Stimulated activated CD4-positive, alpha-beta T cell treated with anti-CD3 and anti-CD28 coated beads, Interleukin-4, amount 100 ng/mL, for 4 hours (primary cell): ENCODE measurements around the gene ABCC6.
"Not testable (repeated sequence)": the region's sequence is repeated elsewhere in the genome, so short reads cannot be mapped to it uniquely, and the experiment has no call there.

Source experiments
- DNase-seq, 2 experiments: peaks; one replicate each; pipeline ENCODE4 v3.0.0-alpha.2; 2020

ABCC6 gene

DNA sequence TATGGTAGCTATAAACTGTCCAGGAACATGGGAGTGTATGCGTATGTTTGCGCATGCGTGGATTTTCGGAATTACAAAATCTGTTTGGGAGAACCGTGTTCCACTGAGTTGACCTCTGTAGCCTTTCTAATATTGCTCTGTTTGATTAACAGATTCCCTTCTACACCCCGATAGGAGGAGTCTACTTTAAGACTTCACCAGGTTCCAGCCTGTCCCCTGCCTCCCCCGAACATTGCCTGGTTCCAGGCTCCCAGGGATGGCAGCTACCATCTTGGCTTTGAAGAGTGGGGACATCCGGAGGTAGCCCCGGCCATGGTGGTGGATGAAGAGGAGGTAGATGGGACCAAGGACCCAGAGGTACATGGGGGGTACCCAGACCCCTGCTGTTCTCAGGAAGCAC is 1.9 kb downstream of the ABCC6 start:
- DNase-seq = not testable (repeated sequence)

DNA sequence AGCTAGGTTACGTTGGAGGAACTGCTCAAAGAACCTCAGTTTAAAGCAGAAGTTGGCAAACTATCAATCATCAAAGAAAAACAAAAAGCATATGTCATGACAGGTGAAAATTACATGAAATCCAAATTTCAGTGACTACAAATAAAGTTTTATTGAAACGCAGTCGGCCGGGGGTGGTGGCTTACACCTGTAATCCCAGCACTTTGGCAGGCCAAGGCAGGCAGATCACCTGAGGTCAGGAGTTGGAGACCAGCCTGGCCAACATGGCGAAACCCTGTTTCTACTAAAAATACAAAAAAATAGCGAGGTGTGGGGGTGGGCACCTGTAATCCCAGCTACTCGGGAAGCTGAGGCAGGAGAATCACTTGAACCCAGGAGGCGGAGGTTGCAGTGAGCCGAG is 2.8 kb downstream of the ABCC6 start:
- DNase-seq = not testable (repeated sequence)

DNA sequence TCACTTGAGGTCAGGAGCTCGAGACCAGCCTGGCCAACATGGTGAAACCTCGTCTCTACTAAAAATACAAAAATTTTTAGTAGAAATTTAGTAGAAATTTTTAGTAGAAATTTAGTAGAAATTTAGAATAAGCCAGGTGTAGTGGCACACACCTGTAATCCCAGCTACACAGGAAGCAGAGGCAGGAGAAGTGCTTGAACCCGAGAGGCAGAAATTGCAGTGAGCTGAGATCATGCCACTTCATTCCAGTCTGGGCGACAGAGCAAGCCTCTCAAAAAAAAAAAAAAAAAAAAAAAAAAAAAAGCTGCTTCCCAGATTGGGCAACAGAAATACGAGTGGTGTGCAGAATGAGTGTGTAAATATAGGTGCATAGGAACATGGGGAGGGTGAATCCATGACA is 4.5 kb downstream of the ABCC6 start:
- not testable (repeated sequence) for DNase-seq

DNA sequence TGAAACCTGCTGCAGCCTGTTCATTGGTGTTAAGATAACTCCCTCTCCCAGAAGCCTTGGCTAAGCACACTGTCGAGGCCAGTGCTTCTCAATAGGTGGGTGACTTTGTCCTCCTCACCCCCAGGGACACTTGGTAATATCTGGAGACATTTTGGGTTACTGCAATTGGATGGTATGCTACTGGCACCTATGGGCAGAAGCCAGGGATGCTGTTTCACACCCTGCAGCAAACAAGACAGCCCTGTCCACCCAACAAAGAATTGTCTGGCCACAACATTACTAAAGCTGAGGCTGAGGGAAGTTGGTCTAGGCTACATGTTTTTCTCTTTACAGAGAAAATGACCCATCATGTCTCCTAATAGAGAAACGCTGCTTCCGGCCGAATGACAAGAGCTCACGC is 4.9 kb downstream of the ABCC6 start:
- not testable (repeated sequence) for DNase-seq

DNA sequence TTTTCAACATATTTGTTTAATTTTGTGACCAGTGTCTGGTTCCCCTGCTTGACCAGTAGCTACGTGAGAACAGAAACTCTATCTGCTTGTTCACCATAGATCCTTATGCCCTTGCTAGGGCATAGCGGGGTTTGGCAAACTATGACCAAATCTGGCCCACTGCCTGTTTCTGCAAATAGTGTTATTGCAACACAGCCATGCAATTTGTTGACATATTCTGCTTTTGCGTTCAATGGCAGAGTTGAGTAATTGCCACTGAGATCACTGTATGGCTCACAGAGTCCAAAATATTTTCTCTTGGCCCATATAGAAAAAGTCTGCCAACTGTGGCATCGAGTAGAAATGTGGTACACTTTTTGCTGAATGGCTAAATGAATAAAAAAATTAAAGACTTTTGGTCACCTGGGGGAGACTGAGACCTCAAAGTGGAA is 9.4 kb downstream of the ABCC6 start:
- not testable (repeated sequence) for DNase-seq

DNA sequence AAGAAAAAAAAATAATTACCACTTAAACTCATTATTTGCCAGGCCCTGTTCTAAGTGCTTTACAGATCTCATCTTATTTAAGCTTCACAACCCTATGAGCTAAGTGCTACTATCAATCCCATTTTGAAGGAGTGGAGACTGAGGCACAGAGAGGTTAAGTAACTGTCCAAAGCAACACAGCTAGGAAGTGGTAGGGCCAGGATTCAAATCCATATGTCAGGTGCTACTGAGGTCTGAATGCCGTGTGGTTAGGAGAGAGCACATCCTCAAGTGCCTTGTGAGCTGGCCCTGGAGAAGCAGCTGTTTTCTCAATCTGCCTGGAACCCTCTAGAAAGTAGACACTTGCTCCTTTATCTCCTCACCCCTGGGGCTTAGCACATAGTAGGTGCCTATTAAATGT is 11.9 kb downstream of the ABCC6 start:
- not testable (repeated sequence) for DNase-seq

DNA sequence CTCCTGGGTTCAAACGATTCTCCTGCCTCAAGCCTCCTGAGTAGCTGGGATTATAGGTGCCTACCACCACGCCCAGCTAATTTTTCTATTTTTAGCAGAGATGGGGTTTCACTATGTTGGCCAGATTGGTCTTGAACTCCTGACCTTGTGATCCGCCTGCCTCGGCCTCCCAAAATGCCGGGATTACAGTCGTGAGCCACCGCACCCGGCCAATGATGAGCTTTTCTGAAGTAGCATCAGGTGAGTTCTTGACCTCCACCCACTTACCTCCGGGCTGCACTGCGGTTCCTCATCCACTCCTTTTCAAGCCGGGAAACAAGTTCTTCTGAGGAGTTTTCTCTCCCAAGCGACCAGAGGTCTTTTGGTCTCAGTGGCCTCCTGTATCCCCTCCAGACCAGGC is 14.8 kb downstream of the ABCC6 start:
- DNase-seq = not testable (repeated sequence)

DNA sequence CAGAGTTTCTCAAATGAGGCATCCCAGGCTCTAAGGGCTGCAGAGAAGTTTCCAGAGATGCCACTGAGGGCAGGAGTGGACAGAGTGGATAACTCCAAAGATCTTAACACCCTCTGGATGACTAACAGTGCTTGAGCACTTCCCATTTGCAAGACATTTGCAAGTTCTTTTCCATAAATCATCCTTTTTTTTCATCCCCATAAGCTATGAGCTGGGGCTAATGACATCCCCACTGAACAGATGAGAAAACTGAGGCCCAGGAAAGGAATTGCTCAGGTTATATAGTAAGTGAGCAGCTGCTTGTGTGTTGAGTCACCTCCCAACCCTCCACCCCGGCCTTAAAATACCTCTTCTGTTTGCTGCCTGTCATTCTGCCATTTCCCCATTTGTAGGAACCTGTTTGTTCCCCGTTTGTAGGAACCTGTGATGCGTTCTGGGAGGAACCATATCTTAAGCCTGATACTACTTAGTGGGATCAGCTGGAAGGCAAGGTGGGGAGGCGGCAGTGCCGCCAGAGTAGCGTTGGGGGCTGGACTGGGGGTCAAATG is 15.4 kb downstream of the ABCC6 start:
- DNase-seq = not testable (repeated sequence)

DNA sequence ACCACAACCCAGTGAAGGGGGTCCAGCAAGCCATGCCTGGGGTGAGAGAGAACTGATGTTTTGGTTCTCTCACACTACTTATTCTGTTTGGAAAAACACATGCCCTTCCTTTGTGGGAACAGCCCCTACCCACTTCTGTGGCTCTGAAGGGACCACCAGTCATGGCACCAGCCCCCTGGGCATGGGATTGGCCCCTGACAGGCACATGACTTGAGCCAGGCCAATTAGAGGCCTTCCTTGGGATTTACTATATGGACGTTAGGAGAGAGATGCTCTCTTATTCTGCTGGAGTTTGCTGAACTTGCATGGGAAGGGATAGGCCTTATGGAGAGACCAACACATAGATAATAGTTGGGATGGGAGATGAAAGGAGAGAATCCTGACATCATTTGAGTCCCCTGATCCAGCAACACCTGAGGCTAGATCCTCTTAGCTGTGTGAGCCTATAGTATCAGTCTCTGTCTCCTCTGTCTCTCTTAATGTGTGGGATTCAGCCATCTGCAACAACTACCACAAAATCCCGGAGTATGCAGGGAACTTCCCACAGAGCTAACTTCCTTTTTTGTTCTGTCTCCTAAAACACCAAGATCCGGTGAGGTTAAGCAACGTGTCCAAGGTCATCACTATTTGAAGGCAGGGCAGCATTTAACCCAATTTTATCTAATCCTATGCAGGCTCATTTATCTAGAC is 16.1 kb downstream of the ABCC6 start:
- not testable (repeated sequence) for DNase-seq

DNA sequence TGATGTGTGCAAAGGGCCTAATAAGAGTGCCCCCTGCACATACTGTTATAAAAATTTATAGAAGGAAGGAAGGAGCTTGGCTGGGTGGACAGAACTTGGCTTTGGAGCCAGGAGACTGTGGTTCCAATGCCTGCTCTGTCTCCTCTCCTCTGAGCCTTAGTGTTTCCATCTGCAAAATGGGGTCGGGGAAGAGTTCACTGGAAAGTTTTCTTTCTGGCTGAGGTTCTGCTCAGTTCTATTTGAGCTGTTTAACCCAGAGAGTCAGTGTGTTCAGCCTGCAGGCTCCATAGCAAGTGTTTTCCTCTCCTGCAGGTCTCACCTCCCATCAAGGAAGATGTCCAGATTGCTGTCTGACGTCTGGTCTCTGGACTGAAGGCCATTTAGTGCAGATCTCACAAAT is 17.4 kb downstream of the ABCC6 start:
- not testable (repeated sequence) for DNase-seq

DNA sequence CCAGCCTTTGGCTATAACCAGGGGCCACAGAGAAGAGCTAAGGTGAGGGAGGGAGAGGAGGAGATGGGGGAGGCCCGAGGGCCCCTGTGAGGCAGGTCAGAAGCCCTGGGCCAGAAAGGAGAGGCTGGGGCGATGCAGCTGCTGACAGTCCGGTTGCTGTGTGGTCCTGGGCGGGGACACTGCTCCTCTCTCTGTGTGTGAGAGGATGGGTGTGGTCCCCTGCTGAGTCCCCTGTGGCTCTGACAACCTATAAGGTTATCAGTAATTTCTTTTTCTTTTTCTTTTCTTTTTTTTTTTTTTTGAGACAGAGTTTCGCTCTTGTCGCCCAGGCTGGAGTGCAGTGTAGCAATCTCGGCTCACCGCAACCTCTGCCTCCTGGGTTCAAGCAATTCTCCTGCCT is 18.7 kb downstream of the ABCC6 start:
- not testable (repeated sequence) for DNase-seq

DNA sequence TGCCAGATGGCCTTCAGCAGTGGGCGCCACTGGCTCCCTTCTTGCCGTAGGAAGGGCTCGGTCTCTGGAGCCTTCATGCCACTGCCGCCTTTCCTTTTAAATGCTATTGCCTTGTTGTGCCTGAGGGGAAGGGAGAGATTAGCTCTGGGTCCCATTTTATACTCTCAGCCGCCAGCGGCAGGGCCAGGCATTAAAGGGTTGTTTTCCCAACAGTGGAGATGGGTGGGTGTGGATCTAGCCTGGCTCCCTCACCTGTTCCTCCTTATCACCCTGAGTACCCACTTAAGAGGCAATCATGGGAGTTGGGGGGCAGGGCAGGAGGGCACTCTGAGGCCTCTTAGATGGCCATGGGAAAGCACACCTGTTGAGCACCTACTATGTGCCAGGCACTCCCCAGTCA is 19.8 kb downstream of the ABCC6 start:
- not testable (repeated sequence) for DNase-seq

DNA sequence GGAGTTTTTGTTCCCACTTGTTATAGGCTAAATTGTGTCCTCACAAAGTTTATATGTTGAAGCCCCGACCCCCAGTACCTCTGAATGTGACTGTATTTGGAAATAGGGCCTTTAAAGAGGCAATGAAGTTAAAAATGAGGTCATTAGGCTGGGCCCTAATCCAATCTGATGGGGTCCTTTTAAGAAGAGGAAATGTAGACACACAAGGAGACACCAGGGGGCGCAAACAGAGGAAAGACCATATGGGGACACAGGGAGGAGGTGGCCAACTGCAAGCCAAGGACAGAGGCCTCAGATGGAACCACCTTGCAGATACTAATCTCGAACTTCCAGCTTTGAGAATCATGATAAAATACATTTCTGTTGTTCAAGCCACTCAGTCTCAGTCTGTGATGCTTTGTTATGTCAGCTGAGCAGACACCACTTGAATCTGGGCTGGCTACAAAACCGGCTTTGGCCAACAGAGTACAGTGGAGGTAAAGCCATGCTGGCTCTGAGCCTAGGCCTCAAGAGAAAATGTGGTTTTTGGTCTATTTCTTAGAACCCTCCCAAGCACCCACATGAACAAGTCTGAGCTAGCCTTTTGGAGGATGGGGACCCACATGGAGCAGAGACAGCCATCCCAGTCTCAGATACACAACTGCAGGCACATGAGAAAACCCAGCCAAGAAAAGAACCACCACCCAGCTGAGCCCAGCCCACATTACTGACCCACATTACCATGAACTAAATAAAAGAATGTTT is 20.7 kb downstream of the ABCC6 start:
- peak in 1 of 2 experiments; percentile 10 for DNase-seq

DNA sequence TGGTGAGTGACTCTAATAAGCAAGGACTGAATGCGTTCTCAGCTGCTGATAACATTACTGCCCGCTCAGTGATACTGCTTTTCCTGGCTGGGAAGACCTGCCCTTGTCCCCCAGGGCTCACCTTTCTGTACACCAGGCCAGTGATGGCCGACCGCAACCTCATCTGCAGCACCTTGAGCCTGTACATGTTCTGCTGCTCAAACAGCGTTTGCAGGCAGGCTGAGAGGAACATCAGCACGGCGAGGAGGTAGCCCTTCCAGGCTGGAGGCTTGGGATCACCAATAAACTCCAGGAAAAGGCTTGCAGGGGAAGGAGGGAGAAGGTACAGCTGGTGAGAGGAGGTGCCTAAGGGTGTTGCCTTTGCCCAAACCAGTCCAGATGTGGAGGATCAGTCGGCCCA is 21.4 kb downstream of the ABCC6 start:
- DNase-seq = not testable (repeated sequence)

DNA sequence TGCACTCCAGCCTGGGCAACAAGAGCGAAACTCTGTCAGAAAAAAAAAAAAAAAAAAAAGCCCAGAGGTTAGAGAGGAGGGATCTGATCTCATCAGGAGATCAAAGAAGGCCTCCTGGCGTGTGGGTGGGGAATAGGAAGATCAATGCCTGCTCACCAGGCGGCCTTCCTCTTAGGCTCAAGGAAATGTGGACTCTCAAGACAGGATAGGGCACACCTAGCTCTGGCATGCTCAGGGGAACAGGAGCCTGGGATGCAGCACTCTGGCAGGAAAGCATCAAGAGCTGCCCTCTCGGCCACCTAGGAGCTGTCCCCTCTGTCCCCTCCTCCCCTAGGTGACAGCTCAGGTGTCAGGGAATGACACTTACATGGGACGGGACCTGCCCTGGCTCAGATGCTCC is 22.9 kb downstream of the ABCC6 start:
- not testable (repeated sequence) for DNase-seq

DNA sequence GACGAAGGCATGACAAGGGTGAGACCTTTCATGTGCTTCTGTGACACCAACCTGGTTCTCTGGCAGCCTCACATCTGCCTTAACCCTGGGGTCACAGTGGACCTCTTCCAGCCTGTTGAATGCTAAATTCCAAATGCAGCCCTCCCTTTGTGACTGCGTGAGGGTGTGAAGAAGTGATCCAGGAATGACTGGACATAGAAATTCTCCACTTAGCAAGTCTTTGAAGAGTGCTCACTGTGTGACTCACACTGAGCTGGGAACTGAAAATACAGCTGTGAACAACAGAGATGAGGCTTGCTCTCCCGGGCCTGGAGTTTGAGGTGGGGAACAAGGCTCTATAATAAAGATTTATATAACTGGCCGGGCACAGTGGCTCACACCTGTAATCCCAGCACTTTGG is 23.9 kb downstream of the ABCC6 start:
- not testable (repeated sequence) for DNase-seq

DNA sequence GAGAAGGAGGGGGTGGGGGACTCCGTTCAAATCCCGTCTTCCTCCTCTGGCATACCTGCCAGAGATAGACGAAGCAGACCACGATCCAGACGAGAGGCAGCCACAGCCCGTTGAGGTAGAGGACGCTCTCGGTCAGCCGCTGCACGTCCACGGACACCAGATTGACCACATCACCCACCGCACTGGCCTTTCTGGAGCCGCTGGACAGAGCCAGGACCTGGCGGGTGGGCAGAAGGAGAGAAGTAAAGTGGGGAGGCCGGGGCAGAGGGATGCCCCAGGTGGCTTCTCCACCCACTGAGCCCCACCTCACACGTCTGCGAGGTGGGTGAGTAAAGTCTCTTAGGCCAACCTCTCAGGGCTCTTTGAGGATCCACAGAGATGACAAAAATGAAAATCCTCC is 25.3 kb downstream of the ABCC6 start:
- DNase-seq = no peak

DNA sequence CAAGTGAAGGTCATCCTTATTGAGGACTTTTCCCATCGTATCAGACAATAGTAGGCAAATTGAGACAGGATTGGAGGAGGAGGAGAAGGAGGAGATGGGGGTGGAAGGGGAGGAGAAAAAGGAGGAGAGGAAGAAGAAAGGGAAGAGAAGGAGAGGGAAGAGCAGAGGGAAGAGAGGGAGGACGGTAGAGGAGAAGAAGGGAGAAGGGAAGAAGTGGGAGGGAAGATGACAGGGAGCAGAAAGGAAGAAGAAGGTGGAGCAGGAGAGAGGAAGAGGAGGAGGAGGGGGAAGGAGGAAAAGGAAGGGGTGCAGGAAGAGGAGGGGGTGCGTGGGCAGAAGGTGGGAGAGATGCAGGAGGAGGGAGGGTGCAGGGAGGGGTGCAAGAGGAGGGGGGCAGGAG is 26.0 kb downstream of the ABCC6 start:
- DNase-seq = no peak

DNA sequence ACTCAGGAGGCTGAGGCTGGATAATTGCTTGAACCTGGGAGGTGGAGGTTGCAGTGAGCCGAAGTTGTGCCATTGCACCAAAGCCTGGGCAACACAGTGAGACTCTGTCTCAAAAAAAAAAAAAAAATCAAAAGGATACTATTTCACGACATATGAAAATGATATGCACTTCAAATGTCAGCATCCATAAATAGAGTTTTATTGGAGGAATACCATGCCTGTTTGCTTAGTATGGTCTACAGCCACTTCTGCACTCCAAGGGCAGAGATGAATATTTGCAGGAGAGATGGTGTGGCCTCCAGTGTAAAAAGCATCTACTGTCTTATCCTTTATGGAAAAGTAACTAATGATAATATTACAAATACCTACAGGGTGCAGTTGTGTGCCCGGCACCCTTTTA is 27.2 kb downstream of the ABCC6 start:
- no peak for DNase-seq

DNA sequence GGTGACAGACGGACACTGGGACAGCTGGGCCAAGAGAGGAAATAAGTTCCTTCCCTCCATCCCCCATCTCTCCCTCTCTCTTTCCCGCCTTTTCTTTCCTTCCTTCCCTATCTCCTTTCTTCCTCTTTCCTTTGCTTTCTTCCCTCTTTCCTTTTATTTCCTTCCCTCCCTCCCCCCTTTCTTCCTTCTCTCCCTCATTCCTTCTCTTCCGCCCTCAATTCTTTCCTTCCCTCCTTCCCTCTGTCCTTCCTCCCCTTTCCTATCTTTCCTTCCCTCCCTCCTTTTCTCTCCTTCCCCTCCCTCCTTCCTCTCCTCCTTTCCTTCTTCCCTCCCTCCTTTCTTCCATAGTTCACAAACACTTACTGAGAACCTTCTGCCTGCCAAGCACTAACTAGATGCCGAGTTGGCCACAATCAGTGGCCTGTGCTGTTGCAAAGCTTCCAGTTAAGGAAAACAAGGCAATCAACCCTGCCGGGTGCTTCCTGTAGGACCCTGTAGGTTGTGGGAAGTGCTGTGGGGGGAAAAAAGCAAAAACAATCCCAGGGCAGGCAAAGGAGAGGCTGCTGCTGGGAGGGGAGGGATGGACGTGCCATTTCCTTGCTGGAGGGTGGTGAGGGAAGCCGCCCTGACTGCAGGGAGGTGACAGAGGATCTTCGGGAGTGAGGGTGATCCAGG is 31.7 kb downstream of the ABCC6 start:
- DNase-seq = no peak

DNA sequence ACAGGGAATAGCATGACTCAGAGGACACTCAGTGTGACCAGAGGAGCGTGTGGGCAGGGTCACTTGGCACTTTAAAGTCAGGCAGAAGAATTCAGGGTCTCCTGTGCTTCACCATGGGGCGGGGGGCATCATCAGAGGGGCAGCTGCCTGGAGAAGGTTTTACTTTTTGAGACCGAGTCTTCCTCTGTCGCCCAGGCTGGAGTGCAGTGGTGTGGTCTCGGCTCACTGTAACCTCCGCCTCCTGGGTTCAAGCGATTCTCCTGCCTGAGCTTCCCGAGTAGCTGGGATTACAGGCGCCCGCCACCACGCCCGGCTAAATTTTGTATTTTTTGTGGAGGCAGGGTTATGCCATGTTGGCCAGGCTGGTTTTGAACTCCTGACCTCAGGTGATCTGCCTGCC is 32.3 kb downstream of the ABCC6 start:
- DNase-seq = not testable (repeated sequence)

DNA sequence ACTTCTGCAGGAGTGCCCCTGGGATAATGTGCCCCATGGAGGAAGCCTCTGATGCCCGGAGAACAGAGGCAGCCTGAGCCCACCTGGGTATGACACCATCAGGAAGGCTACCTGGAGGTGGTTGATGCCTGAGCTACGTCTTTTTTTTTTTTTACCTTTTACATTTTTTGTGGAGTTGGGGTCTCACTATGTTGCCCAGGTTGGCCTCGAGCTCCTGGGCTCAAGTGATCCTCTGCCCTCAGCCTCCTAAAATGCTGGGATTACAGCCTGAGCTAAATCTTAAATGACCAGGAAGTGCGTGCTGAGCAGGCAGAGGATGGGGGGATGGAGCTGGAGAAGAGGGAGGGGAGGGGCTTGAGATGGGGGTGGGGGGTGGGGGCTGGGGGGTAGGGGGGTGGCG is 32.7 kb downstream of the ABCC6 start:
- DNase-seq = no peak

DNA sequence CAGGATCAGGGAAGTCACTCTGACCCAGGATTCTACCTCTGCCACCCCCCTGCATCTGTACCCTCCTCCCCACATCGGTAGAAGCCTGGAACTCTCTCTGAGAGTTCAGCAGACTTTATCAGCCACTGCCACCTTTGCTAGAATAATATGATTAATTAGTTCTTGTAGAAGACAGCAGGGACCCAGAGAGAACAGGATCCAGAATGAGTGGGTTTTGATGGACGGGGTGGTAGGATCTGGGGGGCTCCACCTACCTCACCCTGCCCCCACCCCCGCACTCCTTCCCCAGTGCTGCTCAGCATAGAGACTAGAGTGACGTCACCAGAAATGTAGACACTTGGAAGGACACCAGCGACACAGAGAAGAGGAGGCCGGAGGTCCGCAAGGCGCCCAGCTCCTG is 33.5 kb downstream of the ABCC6 start:
- no peak for DNase-seq

DNA sequence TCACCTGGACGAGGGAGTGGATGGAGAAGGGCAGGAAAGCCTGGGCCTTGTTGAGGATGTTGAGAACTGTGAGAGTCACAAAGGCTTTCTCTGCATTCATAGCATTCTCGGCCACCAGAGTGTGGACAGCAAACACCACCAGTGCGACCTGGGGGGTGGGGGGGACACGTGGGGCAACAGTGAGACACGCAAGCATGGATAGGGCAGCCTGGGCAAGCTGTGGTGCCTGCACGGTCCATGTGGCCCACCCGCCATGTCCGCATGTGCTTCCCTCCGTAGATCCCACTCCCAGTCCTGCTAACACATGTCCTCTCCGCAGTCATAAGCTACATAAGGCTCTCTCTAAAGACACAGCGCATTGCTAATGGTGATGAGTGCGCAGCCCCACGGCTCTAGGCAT is 34.5 kb downstream of the ABCC6 start:
- DNase-seq = no peak
